Measurements from ENCODE around the gene EPAS1.

- TF ChIP-seq PHF20 (IDR thresholded peaks at IDR 0.05; ENCODE audit: partially characterized antibody) (no peak), POLR2A (conservative IDR thresholded peaks at IDR 0.05) (no peak), EP300 (IDR thresholded peaks at IDR 0.05; ENCODE audit: low read length) (no peak), POLR2AphosphoS5 (IDR thresholded peaks at IDR 0.05; ENCODE audit: control insufficient read depth, insufficient read depth, low read depth, low read length) (no peak), CBFB (CRISPR knock-in tag; IDR thresholded peaks at IDR 0.05) (no peak)
- TF ChIP-seq, protein P1, sequence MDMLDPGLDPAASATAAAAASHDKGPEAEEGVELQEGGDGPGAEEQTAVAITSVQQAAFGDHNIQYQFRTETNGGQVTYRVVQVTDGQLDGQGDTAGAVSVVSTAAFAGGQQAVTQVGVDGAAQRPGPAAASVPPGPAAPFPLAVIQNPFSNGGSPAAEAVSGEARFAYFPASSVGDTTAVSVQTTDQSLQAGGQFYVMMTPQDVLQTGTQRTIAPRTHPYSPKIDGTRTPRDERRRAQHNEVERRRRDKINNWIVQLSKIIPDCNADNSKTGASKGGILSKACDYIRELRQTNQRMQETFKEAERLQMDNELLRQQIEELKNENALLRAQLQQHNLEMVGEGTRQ (CRISPR knock-in tag; IDR thresholded peaks at IDR 0.05): no peak
- TF ChIP-seq, protein P2, sequence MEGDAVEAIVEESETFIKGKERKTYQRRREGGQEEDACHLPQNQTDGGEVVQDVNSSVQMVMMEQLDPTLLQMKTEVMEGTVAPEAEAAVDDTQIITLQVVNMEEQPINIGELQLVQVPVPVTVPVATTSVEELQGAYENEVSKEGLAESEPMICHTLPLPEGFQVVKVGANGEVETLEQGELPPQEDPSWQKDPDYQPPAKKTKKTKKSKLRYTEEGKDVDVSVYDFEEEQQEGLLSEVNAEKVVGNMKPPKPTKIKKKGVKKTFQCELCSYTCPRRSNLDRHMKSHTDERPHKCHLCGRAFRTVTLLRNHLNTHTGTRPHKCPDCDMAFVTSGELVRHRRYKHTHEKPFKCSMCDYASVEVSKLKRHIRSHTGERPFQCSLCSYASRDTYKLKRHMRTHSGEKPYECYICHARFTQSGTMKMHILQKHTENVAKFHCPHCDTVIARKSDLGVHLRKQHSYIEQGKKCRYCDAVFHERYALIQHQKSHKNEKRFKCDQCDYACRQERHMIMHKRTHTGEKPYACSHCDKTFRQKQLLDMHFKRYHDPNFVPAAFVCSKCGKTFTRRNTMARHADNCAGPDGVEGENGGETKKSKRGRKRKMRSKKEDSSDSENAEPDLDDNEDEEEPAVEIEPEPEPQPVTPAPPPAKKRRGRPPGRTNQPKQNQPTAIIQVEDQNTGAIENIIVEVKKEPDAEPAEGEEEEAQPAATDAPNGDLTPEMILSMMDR (IDR thresholded peaks at IDR 0.05 in 2 of 3, conservative IDR thresholded peaks at IDR 0.05 in 1 of 3; ENCODE audit: insufficient read depth in 2 of 3, low read depth in 1 of 3, low read length in 3 of 3): no peak
Observed at GRCh38 chr2:46286715-46287114, 10.5 kb upstream of the EPAS1 start.
